Fibroblast of lung (primary cell): ENCODE data around the gene DENND1A.

Source experiments
- CTCF ChIP-seq, 2 donors: IDR thresholded peaks in 1 of 2; conservative IDR thresholded peaks in 1 of 2; 1 replicate in 1 of 2; 2 replicates in 1 of 2; pipeline ENCODE4 v1.5.1; 2011 to 2012; ENCODE audit warnings: low read length in 2 of 2, control low read depth in 1 of 2, inconsistent platforms in 1 of 2, low read depth in 1 of 2, mild to moderate bottlenecking in 1 of 2
- EZH2 ChIP-seq: IDR thresholded peaks from 2 replicates; pipeline ENCODE4 v1.5.1; 2012; ENCODE audit warnings: low read length, control low read depth, mild to moderate bottlenecking; ENCODE audit errors: missing control alignments

GRCh38 chr9:123940721-123941523, 11.0 kb upstream of the DENND1A start:
- TF ChIP-seq CTCF (conservative IDR thresholded peaks at IDR 0.05 in 1 of 2, IDR thresholded peaks at IDR 0.05 in 1 of 2; ENCODE audit: low read depth in 1 of 2, low read length in 2 of 2) (no peak), EZH2 (no peak)
